Ovary (tissue), 10 donors: ENCODE data around the gene DNAJC21. TPM values are rescaled to one million over a fixed set of nuclear protein-coding genes. Genes with fewer than 3 reads are reported as not detected.

Experiments used
- DNase-seq, 5 donors: peaks; one replicate each; pipeline ENCODE4 v3.0.0-alpha.2; 2019 to 2020
- H3K27ac ChIP-seq, 2 donors: fragments of 200-600 bp; one replicate each; pipeline versions ENCODE4 v1.5.1 to v1.8.0; 2019 to 2022
- H3K27me3 ChIP-seq: fragments of 200-600 bp; one replicate; pipeline ENCODE4 v1.8.0; 2022
- H3K36me3 ChIP-seq: fragments of 200-600 bp; sonication (generic); one replicate; pipeline ENCODE4 v1.5.1; 2019
- H3K4me1 ChIP-seq: one replicate; pipeline ENCODE4 v1.8.1; 2013; ENCODE audit warnings: mild to moderate bottlenecking, moderate library complexity; ENCODE audit not compliant: insufficient read depth
- H3K4me3 ChIP-seq: fragments of 200-600 bp; sonication (generic); one replicate; pipeline ENCODE4 v1.5.1; 2017
- H3K9me3 ChIP-seq, 2 donors: fragments of 200-600 bp in 1 of 2; sonication (generic) in 1 of 2; one replicate each; pipeline versions ENCODE4 v1.5.1 to v1.8.1; 2013 to 2019; ENCODE audit warnings: mild to moderate bottlenecking in 1 of 2, moderate library complexity in 1 of 2
- EP300 ChIP-seq: sonication (generic); formaldehyde crosslinking; IDR thresholded peaks from one replicate; pipeline ENCODE4 v1.6.1; 2017; ENCODE audit warnings: antibody characterized with exemption
- POLR2A ChIP-seq: fragments of 450-650 bp; IDR thresholded peaks from one replicate; pipeline ENCODE4 v1.6.1; 2017; ENCODE audit warnings: antibody characterized with exemption, mild to moderate bottlenecking, moderate library complexity
- WGBS, 3 donors: extraction: QIAGEN DNeasy Blood & Tissue Kit in 1 of 3; methylation state at CpG; one replicate each; pipeline versions ENCODE4 v1.1.5 to v1.1.7; 2013 to 2017; 5-methylcytosine and 5-hydroxymethylcytosine counted together
- intact Hi-C, 4 donors: fragments of 100-400 bp; cut with DNase I; formaldehyde crosslinking; loops; one replicate each; pipeline versions ENCODE4 v1.11.0 to v1.15.1; 2022 to 2023
- long read RNA-seq, 3 donors: library from polyadenylated mRNA in 2 of 3; unstranded in 2 of 3; transcript quantifications; one replicate each; pipeline ENCODE4 v2.0.0 and lab custom pipeline, GENCODE V29; 2021 to 2026
- polyA plus RNA-seq, 2 donors: library from polyadenylated mRNA; stranded (reverse); fragments of 200-250 nt in 1 of 2; fragments of 350-450 nt in 1 of 2; fragmentation: Illumina TruSeq in 1 of 2; extraction: RNeasy Lipid Tissue Mini Kit (QIAGEN cat#74804) in 1 of 2; gene quantifications; one replicate each; pipeline ENCODE4 v1.2.3, GENCODE V29; 2013 to 2014
- total RNA-seq, 7 donors: library from RNA; depleted of rRNA in 2 of 7; stranded (reverse); fragments of >200 nt in 2 of 7; fragmentation: NEBNext Ultra II Directional in 3 of 7; extraction: Animal tissue kit (Norgen Biotek cat#: 25700) in 3 of 7; gene quantifications; one replicate each; pipeline versions ENCODE4 v1.1.0 to v1.2.4, GENCODE V29; 2016 to 2023
- TF ChIP-seq, protein P1 (sequence below), 3 donors: fragments of 450-650 bp in 2 of 3; fragments of 200-600 bp in 1 of 3; IDR thresholded peaks; one replicate each; pipeline versions ENCODE4 v1.5.1 to v1.8.0; 2016 to 2022; ENCODE audit warnings: antibody characterized with exemption in 3 of 3, mild to moderate bottlenecking in 1 of 3
- donor health status: DM: no; HTN: no; CAD: no; lungs with moderate emphysema.
- donor health status: DM: no; HTN: no; CAD: no.
- donor health status: Bipolar disorder and iron deficiency.
- donor health status: DM: yes; HTN: yes; CAD: no.
- donor health status: DM: no; HTN: no; CAD: no.
- donor health status: DM: yes; HTN: yes; CAD: no.

The DNAJC21 gene
- total RNA-seq (10 to 100 TPM; 21.6 to 38.7 (median 35.2) TPM), polyA plus RNA-seq (10 to 100 TPM; 19.4 to 31.8 TPM)
- long read RNA-seq, donor 1, partial matches to known transcripts, result 5 of 8 reads
- long read RNA-seq, donor 1, other reads (novel, unspliced or antisense), result 3 of 8 reads
- long read RNA-seq, donor 2, full-length matches to known transcripts, result 7 of 50 reads
- long read RNA-seq, donor 2, partial matches to known transcripts, result 43 of 50 reads
- long read RNA-seq, donor 2, other reads (novel, unspliced or antisense), result 0 of 50 reads
- long read RNA-seq, donor 3, full-length matches to known transcripts, result 48 of 63 reads
- long read RNA-seq, donor 3, partial matches to known transcripts, result 1 of 63 reads
- long read RNA-seq, donor 3, other reads (novel, unspliced or antisense), result 14 of 63 reads

- peaks cover 2% of the 10 kb centered on the region for H3K4me1 ChIP-seq
- H3K36me3 ChIP-seq, result no peaks in the 10 kb centered on the region
- H3K27ac ChIP-seq, result peak within 1 kb of the TSS; percentile 74 to 81
- peak; percentile 98 to 99 (median 99) for DNase-seq
- WGBS, 3 donors, result 1% methylated on average over 37 to 63 of the region's 63 CpGs
- peak within 1 kb of the TSS; percentile 87 for H3K4me3 ChIP-seq
- no peaks in the 10 kb centered on the region for H3K9me3 ChIP-seq
- TF ChIP-seq, protein P1, sequence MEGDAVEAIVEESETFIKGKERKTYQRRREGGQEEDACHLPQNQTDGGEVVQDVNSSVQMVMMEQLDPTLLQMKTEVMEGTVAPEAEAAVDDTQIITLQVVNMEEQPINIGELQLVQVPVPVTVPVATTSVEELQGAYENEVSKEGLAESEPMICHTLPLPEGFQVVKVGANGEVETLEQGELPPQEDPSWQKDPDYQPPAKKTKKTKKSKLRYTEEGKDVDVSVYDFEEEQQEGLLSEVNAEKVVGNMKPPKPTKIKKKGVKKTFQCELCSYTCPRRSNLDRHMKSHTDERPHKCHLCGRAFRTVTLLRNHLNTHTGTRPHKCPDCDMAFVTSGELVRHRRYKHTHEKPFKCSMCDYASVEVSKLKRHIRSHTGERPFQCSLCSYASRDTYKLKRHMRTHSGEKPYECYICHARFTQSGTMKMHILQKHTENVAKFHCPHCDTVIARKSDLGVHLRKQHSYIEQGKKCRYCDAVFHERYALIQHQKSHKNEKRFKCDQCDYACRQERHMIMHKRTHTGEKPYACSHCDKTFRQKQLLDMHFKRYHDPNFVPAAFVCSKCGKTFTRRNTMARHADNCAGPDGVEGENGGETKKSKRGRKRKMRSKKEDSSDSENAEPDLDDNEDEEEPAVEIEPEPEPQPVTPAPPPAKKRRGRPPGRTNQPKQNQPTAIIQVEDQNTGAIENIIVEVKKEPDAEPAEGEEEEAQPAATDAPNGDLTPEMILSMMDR (IDR thresholded peaks at IDR 0.05), result no peak
- no peak for TF ChIP-seq EP300
- no peak for TF ChIP-seq POLR2A
- intact Hi-C loops, result no loop called here
- no peaks in the 10 kb centered on the region for H3K27me3 ChIP-seq
Measured at GRCh38 chr5:34929134-34929719, at the start of gene DNAJC21. TSS of gene DNAJC21 (plus strand) at chr5:34929559. CDS start at chr5:34929820, 261 bp downstream.

- no peak for TF ChIP-seq EP300
- no peak for TF ChIP-seq POLR2A
- TF ChIP-seq, protein P1 (IDR thresholded peaks at IDR 0.05), result no peak
- H3K27ac ChIP-seq, result no peak overlapping the region
- no peak for DNase-seq
- no peaks in the 10 kb centered on the region for H3K9me3 ChIP-seq
- no peaks in the 10 kb centered on the region for H3K36me3 ChIP-seq
- H3K4me3 ChIP-seq, result no peak overlapping the region
- intact Hi-C loops, result no loop called here
- H3K27me3 ChIP-seq, result no peaks in the 10 kb centered on the region
- no peaks in the 10 kb centered on the region for H3K4me1 ChIP-seq
Measured at GRCh38 chr5:34881246-34881645, 48.1 kb upstream of the DNAJC21 start.

DNA sequence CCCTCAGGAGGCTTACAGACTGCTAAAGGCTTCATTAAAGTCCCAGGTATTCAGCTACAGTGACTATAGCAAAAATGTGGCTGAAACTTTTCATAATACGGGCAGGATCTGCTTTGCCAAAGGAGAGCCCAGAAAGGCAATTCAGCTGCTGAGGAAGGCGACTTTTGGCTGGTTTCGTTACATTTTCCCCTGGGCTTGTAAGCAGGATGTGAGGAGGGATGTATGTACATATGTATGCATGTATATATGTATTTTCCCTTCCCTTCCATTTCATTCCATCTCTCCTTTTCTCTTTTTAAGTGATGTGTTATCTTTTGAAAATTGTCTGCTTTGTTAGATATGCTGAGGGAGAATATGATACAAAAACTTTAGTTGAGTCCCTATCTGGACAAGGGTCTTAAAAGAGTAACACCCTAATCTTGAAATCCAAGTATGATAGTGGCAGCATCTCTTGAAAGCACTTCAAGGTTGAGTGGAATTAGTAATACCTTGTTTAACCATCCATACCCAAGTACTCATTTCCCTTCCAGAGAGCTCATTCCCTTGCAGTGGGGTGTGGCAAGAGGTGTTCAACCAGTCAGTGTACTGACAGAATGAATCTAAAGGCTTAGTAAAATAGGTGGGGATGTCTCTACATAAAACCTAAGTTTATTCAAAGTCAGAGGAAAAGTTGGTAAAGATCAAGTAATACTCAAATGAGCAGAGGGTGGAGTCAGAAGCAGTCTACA, 42.8 kb upstream of the DNAJC21 start:
- DNase-seq, result no peak
- Histone ChIP-seq H3K9me3 (no peaks in the 10 kb centered on the region), H3K27ac (no peak overlapping the region), H3K4me3 (no peak overlapping the region), H3K36me3 (no peaks in the 10 kb centered on the region), H3K27me3 (no peaks in the 10 kb centered on the region), H3K4me1 (no peaks in the 10 kb centered on the region)
- TF ChIP-seq POLR2A (no peak), EP300 (no peak)
- TF ChIP-seq, protein P1 (IDR thresholded peaks at IDR 0.05), result no peak
- 94 to 96% (median 95%) methylated on average over 3 of the region's 3 CpGs for WGBS, 3 donors
- intact Hi-C loops, result no loop called here

DNA sequence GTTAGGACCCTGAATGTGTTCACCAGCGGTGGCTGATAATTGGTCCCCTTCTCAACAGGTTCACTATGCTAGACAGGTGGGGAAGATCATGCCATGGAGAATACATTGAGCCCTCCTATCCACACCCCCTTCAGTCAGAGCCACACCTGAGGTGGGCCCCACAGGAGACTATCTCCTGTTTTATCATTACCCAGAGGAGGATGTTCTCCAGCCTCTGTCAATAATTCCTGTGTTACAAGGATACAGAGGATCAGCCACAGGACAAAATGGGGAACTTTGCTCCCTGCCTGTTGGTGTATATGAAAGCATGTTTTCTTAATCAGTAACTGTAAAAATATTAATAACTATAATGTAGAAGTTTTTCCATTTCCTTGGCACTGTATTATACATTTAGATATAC, 40.0 kb upstream of the DNAJC21 start:
- intact Hi-C loops, result no loop called here
- no peaks in the 10 kb centered on the region for H3K27me3 ChIP-seq
- H3K4me3 ChIP-seq, result no peak overlapping the region
- no peaks in the 10 kb centered on the region for H3K9me3 ChIP-seq
- no peak for DNase-seq
- H3K36me3 ChIP-seq, result no peaks in the 10 kb centered on the region
- 88 to 100% (median 95%) methylated on average over 1 of the region's 1 CpG for WGBS, 3 donors
- H3K4me1 ChIP-seq, result no peaks in the 10 kb centered on the region
- TF ChIP-seq, protein P1 (IDR thresholded peaks at IDR 0.05), result no peak
- no peak for TF ChIP-seq EP300
- no peak for TF ChIP-seq POLR2A
- no peak overlapping the region for H3K27ac ChIP-seq
